GM12878 (cell line): ENCODE data around the gene AKR1B1. TPM values are rescaled to one million over a fixed set of nuclear protein-coding genes. Genes with fewer than 3 reads are reported as not detected.

Experiments
- ATAC-seq: fragments of 200-7000 bp; cut with Tn5 transposase; 3 replicates; pipeline ENCODE4 v1.9.1; 2020; ENCODE audit warnings: mild to moderate bottlenecking, moderate library complexity
- BruUV-seq: library from RNA; stranded (reverse); fragments of 400-500 nt; replicated peaks from 2 replicates; lab custom pipeline; 2021; lab: Mats Ljungman, UMichigan
- CTCF ChIA-PET: fragments of 300-600 bp; sonication (Branson Sonifier 250); formaldehyde crosslinking; extraction: SDS; loops from one replicate; lab custom pipeline; 2021; ENCODE audit warnings: inconsistent platforms; lab: Yijun Ruan, JAX
- POLR2A ChIA-PET: fragments of 350-600 bp; formaldehyde crosslinking; extraction: SDS; loops from one replicate; lab custom pipeline; 2021; ENCODE audit warnings: inconsistent platforms; lab: Charles Lee
- RAD21 ChIA-PET: fragments of 300-600 bp; sonication (Branson Sonifier 250); formaldehyde crosslinking; loops from one replicate; lab custom pipeline; 2023; ENCODE audit warnings: antibody characterized with exemption; ENCODE audit not compliant: unreplicated experiment; lab: Charles Lee
- SMC1A ChIA-PET: fragments of 300-600 bp; sonication (Branson Sonifier 250); formaldehyde crosslinking; loops from one replicate; lab custom pipeline; 2023; ENCODE audit not compliant: unreplicated experiment, uncharacterized antibody; lab: Charles Lee
- DNase-seq: peaks from one replicate; pipeline ENCODE4 v3.0.0-alpha.2; 2011; ENCODE audit warnings: low read depth, low spot score
- FAIRE-seq: peaks from 3 replicates; lab custom pipeline; 2011; peaks lifted over from hg19 to GRCh38; lab: Jason Lieb, UNC
- H2AFZ ChIP-seq: 2 replicates; pipeline ENCODE4 v1.6.0; 2011; ENCODE audit warnings: low read depth, low read length, control low read depth; ENCODE audit not compliant: control insufficient read depth
- H3K27ac ChIP-seq: 2 replicates; pipeline ENCODE4 v1.5.1; 2011; ENCODE audit warnings: control low read depth; ENCODE audit not compliant: control insufficient read depth, insufficient read depth
- H3K27me3 ChIP-seq, 2 experiments: replicated peaks in 1 of 2; 2 replicates each; pipeline versions ENCODE4 v1.6.0 to v1.6.1; 2011; ENCODE audit warnings: low read length in 1 of 2; ENCODE audit not compliant: control insufficient read depth in 2 of 2, insufficient read depth in 2 of 2
- H3K36me3 ChIP-seq, 2 experiments: 2 replicates each; pipeline ENCODE4 v1.5.1; 2011; ENCODE audit warnings: low read length in 1 of 2; ENCODE audit not compliant: control insufficient read depth in 2 of 2, insufficient read depth in 2 of 2
- H3K4me1 ChIP-seq: 2 replicates; pipeline ENCODE4 v1.6.1; 2011; ENCODE audit warnings: mild to moderate bottlenecking, low read length, moderate library complexity, mixed read lengths; ENCODE audit not compliant: control insufficient read depth, insufficient read depth
- H3K4me2 ChIP-seq: 2 replicates; pipeline ENCODE4 v1.6.0; 2011; ENCODE audit warnings: control low read depth; ENCODE audit not compliant: control insufficient read depth, insufficient read depth
- H3K4me3 ChIP-seq: fragments of 200-600 bp; sonication (generic); 2 replicates; pipeline ENCODE4 v1.5.1; 2016
- H3K79me2 ChIP-seq: 2 replicates; pipeline ENCODE4 v1.6.0; 2011; ENCODE audit warnings: low read length; ENCODE audit not compliant: control insufficient read depth, insufficient read depth
- H3K9ac ChIP-seq: 2 replicates; pipeline ENCODE4 v1.8.0; 2011; ENCODE audit warnings: low read length, control low read depth, mixed read lengths; ENCODE audit not compliant: control insufficient read depth, insufficient read depth
- H3K9me3 ChIP-seq: replicated peaks from 3 replicates; pipeline ENCODE4 v1.5.1; 2011; ENCODE audit warnings: mild to moderate bottlenecking, low read length; ENCODE audit not compliant: control insufficient read depth, insufficient read depth
- H4K20me1 ChIP-seq: 2 replicates; pipeline ENCODE4 v1.6.0; 2011; ENCODE audit not compliant: control insufficient read depth, insufficient read depth
- BMI1 ChIP-seq: fragments of 450-650 bp; IDR thresholded peaks from 2 replicates; pipeline ENCODE4 v1.6.1; 2016; ENCODE audit warnings: mild to moderate bottlenecking, moderate library complexity, borderline replicate concordance
- CHD4 ChIP-seq: fragments of 200-600 bp; sonication (generic); IDR thresholded peaks from 2 replicates; pipeline ENCODE4 v1.6.1; 2016; ENCODE audit warnings: mild to moderate bottlenecking
- ESRRA ChIP-seq: IDR thresholded peaks from 2 replicates; pipeline ENCODE4 v1.6.1; 2012; ENCODE audit warnings: mild to moderate bottlenecking, low read length, improper control_type of control experiment
- ETV6 ChIP-seq, 2 experiments: fragments of 450-650 bp in 1 of 2; IDR thresholded peaks in 1 of 2; conservative IDR thresholded peaks in 1 of 2; 2 replicates each; pipeline ENCODE4 v1.6.1; 2014; ENCODE audit warnings: antibody characterized with exemption in 1 of 2, borderline replicate concordance in 1 of 2, low read depth in 1 of 2, mild to moderate bottlenecking in 1 of 2, moderate library complexity in 1 of 2
- GATAD2B ChIP-seq: fragments of 450-650 bp; conservative IDR thresholded peaks from 2 replicates; pipeline ENCODE4 v1.6.1; 2017; ENCODE audit warnings: low read depth, mild to moderate bottlenecking, moderate library complexity
- IKZF1 ChIP-seq: fragments of 450-650 bp; conservative IDR thresholded peaks from 2 replicates; pipeline ENCODE4 v1.6.1; 2017; ENCODE audit warnings: antibody characterized with exemption, mild to moderate bottlenecking
- IKZF2 ChIP-seq, 2 experiments: fragments of 450-650 bp; IDR thresholded peaks; 2 replicates each; pipeline ENCODE4 v1.6.1; 2017; ENCODE audit warnings: mild to moderate bottlenecking in 2 of 2, moderate library complexity in 2 of 2
- IRF4 ChIP-seq: IDR thresholded peaks from 2 replicates; pipeline ENCODE4 v1.6.1; 2011; ENCODE audit warnings: low read depth, low read length
- MTA3 ChIP-seq: IDR thresholded peaks from 2 replicates; pipeline ENCODE4 v1.6.1; 2012; ENCODE audit warnings: low read length, inconsistent platforms, borderline replicate concordance
- NR2C1 ChIP-seq: fragments of 450-650 bp; IDR thresholded peaks from 2 replicates; pipeline ENCODE4 v1.6.1; 2017; ENCODE audit warnings: antibody characterized with exemption, mild to moderate bottlenecking, moderate library complexity
- NR2F1 ChIP-seq: fragments of 450-650 bp; conservative IDR thresholded peaks from 2 replicates; pipeline ENCODE4 v1.6.1; 2017; ENCODE audit warnings: mild to moderate bottlenecking
- POLR2AphosphoS2 ChIP-seq: IDR thresholded peaks from 2 replicates; pipeline ENCODE4 v1.6.1; 2011; ENCODE audit warnings: low read depth, mild to moderate bottlenecking, low read length, improper control_type of control experiment, moderate library complexity
- RCOR1 ChIP-seq: conservative IDR thresholded peaks from 2 replicates; pipeline ENCODE4 v1.6.1; 2012; ENCODE audit warnings: low read depth, low read length, improper control_type of control experiment
- RELA ChIP-seq: fragments of 450-650 bp; IDR thresholded peaks from 2 replicates; pipeline ENCODE4 v1.8.0; 2014; ENCODE audit warnings: borderline replicate concordance; ENCODE audit not compliant: partially characterized antibody
- RUNX3 ChIP-seq: IDR thresholded peaks from 2 replicates; pipeline ENCODE4 v1.6.1; 2012; ENCODE audit warnings: low read length, inconsistent platforms
- SMC3 ChIP-seq: IDR thresholded peaks from 2 replicates; pipeline ENCODE4 v1.6.1; 2011; ENCODE audit warnings: low read length, improper control_type of control experiment, borderline replicate concordance
- SREBF1 ChIP-seq: IDR thresholded peaks from 2 replicates; pipeline ENCODE4 v1.6.1; 2012; ENCODE audit warnings: mild to moderate bottlenecking, low read length
- SRF ChIP-seq, 2 experiments: IDR thresholded peaks; 2 replicates each; pipeline ENCODE4 v1.6.1; 2011; ENCODE audit warnings: low read depth in 2 of 2, low read length in 2 of 2, mild to moderate bottlenecking in 1 of 2, moderate library complexity in 1 of 2
- WGBS: methylation state at CpG from one replicate; pipeline ENCODE4 v1.1.6; 2016; ENCODE audit warnings: low lambda C conversion rate; ENCODE audit not compliant: insufficient replicate concordance, insufficient coverage; ENCODE audit errors: missing lambda C conversion rate; 5-methylcytosine and 5-hydroxymethylcytosine counted together
- in situ Hi-C: fragments of 300-500 bp; cut with MboI; formaldehyde crosslinking; loops from 9 replicates; pipeline ENCODE4 v1.14.3; 2018; ENCODE audit warnings: mixed read lengths
- intact Hi-C: fragments of 100-400 bp; cut with micrococcal nuclease; formaldehyde crosslinking; loops from one replicate; pipeline ENCODE4 v1.14.2; 2022; ENCODE audit not compliant: unreplicated experiment
- polyA plus RNA-seq, 11 experiments: library from polyadenylated mRNA; depleted of rRNA in 4 of 11; unstranded in 6 of 11; stranded (reverse) in 5 of 11; fragments of >200 nt; fragmentation: Nextera tagmentation in 4 of 11; fragmentation: Illumina TruSeq in 1 of 11; extraction: Ambion mirVana in 4 of 11; extraction: Trizol in 1 of 11; gene quantifications; 1 replicate in 1 of 11; 2 replicates in 10 of 11; pipeline versions ENCODE4 v1.2.1 to v1.2.3, GENCODE V29; 2011 to 2016; ENCODE audit warnings: inconsistent platforms in 2 of 11, missing spikeins in 2 of 11, low read depth in 1 of 11
- total RNA-seq, 4 experiments: library from RNA; depleted of rRNA in 3 of 4; stranded (reverse); fragments of >200 nt in 3 of 4; fragmentation: Illumina TruSeq in 1 of 4; extraction: Trizol in 1 of 4; gene quantifications; 2 replicates each; pipeline versions ENCODE4 v1.2.1 to v1.2.3, GENCODE V29; 2013 to 2021
- TF ChIP-seq, protein P1 (sequence below): IDR thresholded peaks from 2 replicates; pipeline ENCODE4 v1.6.1; 2011; ENCODE audit warnings: mild to moderate bottlenecking, low read depth, low read length, moderate library complexity; ENCODE audit not compliant: insufficient replicate concordance

AKR1B1 gene
- total and polyA plus RNA-seq, 10 of the 15 experiments (the other 5 are each of a cell fraction or from before 2014, with no cell fraction given) = 40.4 to 252 (median 156) TPM

DNA sequence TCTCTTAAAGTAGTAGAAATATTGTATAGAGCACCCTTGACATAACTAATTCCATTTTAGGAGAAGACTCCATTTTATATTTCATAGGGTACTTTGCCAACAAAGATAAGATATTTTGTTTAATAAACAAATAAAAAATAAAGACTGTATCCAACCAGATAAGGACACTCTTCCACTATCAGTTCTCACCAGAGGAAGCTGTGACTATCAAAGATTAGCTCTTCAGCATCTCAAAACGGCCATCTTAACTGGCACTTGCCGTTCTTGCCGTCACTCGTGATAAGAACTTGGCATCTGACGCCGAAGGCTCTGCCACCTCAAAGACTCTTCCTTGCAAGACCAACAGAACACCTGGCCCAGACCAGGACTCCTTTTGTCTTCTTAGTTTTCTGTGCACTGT lies 26.3 kb upstream of the AKR1B1 start:
- FAIRE-seq (no peak), DNase-seq (no peak), ATAC-seq (no peak)
- ChIA-PET RAD21 (no interaction called here), SMC1A (no interaction called here), POLR2A (interaction anchor here (0.5 kb wide), 1 partner anchor 117 kb away, joined by 4 read pairs; no protein-coding TSS in a partner anchor), CTCF (interaction anchor here (1.1 kb wide), 1 partner anchor 53 kb away, joined by 4 read pairs; no protein-coding TSS in a partner anchor)
- TF ChIP-seq SRF (IDR thresholded peaks at IDR 0.05; ENCODE audit: low read depth in 2 of 2, low read length in 2 of 2) = no peak
- TF ChIP-seq IKZF1 = no peak
- TF ChIP-seq CHD4 = no peak
- TF ChIP-seq NR2C1 = no peak
- Histone ChIP-seq H2AFZ (no peak overlapping the region), H3K9ac (no peak overlapping the region), H4K20me1 (no peaks in the 10 kb centered on the region), H3K27me3 (no peaks in the 10 kb centered on the region), H3K4me2 (no peak overlapping the region), H3K36me3 (no peaks in the 10 kb centered on the region), H3K4me3 (no peak overlapping the region), H3K9me3 (no peaks in the 10 kb centered on the region; the same call in 2 of the 3 replicates), H3K79me2 (no peaks in the 10 kb centered on the region), H3K27ac (no peak overlapping the region), H3K4me1 (no peaks in the 10 kb centered on the region)
- in situ Hi-C loops (no loop called here), intact Hi-C loops (no loop called here)
- 65% methylated on average over 6 of the region's 6 CpGs for WGBS
- no TSS peak for BruUV-seq

DNA sequence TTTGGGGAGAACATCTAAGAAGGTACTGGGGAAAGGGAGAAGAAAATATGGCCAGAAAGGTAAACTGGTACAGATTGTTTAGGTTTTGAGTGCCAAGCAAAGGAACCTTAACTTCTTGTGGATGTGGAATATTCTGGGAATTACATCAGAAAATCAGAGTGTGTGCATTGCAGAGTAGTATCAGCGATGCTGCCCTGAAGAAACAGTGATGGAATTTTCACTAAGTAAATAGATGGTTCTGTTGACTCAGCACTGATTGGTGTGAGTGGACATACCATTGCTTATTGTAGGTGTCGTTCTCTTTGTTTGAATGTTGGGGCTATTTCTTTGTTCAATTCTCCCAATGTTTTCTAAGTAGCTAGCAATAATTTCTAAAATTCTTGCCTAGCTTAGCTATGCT lies 24.4 kb upstream of the AKR1B1 start:
- no peaks in the 10 kb centered on the region for H3K4me1 ChIP-seq
- H2AFZ ChIP-seq = no peak overlapping the region
- H3K4me2 ChIP-seq = no peak overlapping the region
- ChIA-PET POLR2A (no interaction called here), SMC1A (interaction anchor here (0.8 kb wide), 1 partner anchor 8 kb away, joined by 3 read pairs; no protein-coding TSS in a partner anchor), CTCF (interaction anchor here (1.5 kb wide), 1 partner anchor 9 kb away, joined by 4 read pairs; no protein-coding TSS in a partner anchor), RAD21 (interaction anchor here (0.8 kb wide), 1 partner anchor 53 kb away, joined by 3 read pairs; no protein-coding TSS in a partner anchor)
- intact Hi-C loops (no loop called here), in situ Hi-C loops (no loop called here)
- H3K36me3 ChIP-seq = no peaks in the 10 kb centered on the region
- H3K27ac ChIP-seq = no peak overlapping the region
- H3K27me3 ChIP-seq = no peaks in the 10 kb centered on the region
- DNase-seq (no peak), FAIRE-seq (no peak), ATAC-seq (no peak)
- H3K4me3 ChIP-seq = no peak overlapping the region
- no peaks in the 10 kb centered on the region for H4K20me1 ChIP-seq
- 60% methylated on average over 2 of the region's 2 CpGs for WGBS
- no peak overlapping the region for H3K9ac ChIP-seq
- no peaks in the 10 kb centered on the region for H3K79me2 ChIP-seq
- BruUV-seq = no TSS peak
- no peaks in the 10 kb centered on the region; the same call in 2 of the 3 replicates for H3K9me3 ChIP-seq
- TF ChIP-seq MTA3 (no peak), GATAD2B (no peak), RELA (no peak), RCOR1 (no peak), BMI1 (no peak), IKZF2 (IDR thresholded peaks at IDR 0.05) (no peak), NR2F1 (no peak), ESRRA (no peak), RUNX3 (no peak), SMC3 (no peak), IRF4 (no peak), SREBF1 (no peak), ETV6 (conservative IDR thresholded peaks at IDR 0.05 in 1 of 2, IDR thresholded peaks at IDR 0.05 in 1 of 2; ENCODE audit: borderline replicate concordance in 1 of 2, low read depth in 1 of 2) (no peak), POLR2AphosphoS2 (no peak), CHD4 (no peak)
- TF ChIP-seq, protein P1, sequence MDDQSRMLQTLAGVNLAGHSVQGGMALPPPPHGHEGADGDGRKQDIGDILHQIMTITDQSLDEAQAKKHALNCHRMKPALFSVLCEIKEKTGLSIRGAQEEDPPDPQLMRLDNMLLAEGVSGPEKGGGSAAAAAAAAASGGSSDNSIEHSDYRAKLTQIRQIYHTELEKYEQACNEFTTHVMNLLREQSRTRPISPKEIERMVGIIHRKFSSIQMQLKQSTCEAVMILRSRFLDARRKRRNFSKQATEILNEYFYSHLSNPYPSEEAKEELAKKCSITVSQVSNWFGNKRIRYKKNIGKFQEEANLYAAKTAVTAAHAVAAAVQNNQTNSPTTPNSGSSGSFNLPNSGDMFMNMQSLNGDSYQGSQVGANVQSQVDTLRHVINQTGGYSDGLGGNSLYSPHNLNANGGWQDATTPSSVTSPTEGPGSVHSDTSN = no peak
